ENCODE results near the gene B4GALNT2.

- TF ChIP-seq CTCF (IDR thresholded peaks at IDR 0.05; ENCODE audit: poor library complexity, severe bottlenecking) (no peak), RAD21 (conservative IDR thresholded peaks at IDR 0.05) (no peak)
Measured at GRCh38 chr17:49198211-49198610, 65.6 kb downstream of the B4GALNT2 start.
